MM.1S (cell line): Measurements from ENCODE around the gene NEK5.

Source experiments
- DNase-seq: peaks from one replicate; pipeline ENCODE4 v3.0.0-alpha.2; 2015
- H2AFZ ChIP-seq: fragments of 300-600 bp; sonication (generic); 2 replicates; pipeline ENCODE4 v1.6.0; 2016; ENCODE audit warnings: antibody characterized with exemption, low read length
- H3F3A ChIP-seq: fragments of 300-600 bp; sonication (generic); 2 replicates; pipeline ENCODE4 v1.6.1; 2016; ENCODE audit warnings: mild to moderate bottlenecking, antibody characterized with exemption, low read length, moderate library complexity, mixed read lengths; ENCODE audit not compliant: insufficient read depth
- H3K27ac ChIP-seq: fragments of 300-600 bp; sonication (generic); 2 replicates; pipeline ENCODE4 v1.5.1; 2016; ENCODE audit warnings: mild to moderate bottlenecking, low read length
- H3K27me3 ChIP-seq: fragments of 300-600 bp; sonication (generic); replicated peaks from 2 replicates; pipeline ENCODE4 v1.6.0; 2016; ENCODE audit warnings: low read length; ENCODE audit not compliant: insufficient read depth
- H3K36me3 ChIP-seq: fragments of 300-600 bp; sonication (generic); replicated peaks from 2 replicates; pipeline ENCODE4 v1.6.1; 2016; ENCODE audit warnings: mild to moderate bottlenecking, low read length, mixed read lengths; ENCODE audit not compliant: insufficient read depth
- H3K4me1 ChIP-seq: fragments of 300-600 bp; sonication (generic); 2 replicates; pipeline ENCODE4 v1.6.1; 2016; ENCODE audit warnings: low read length, mixed read lengths
- H3K4me2 ChIP-seq: fragments of 300-600 bp; sonication (generic); 2 replicates; pipeline ENCODE4 v1.6.0; 2016; ENCODE audit warnings: low read depth, low read length
- H3K4me3 ChIP-seq: fragments of 300-600 bp; sonication (generic); 2 replicates; pipeline ENCODE4 v1.5.1; 2016; ENCODE audit warnings: low read length, mixed read lengths
- H3K79me2 ChIP-seq: fragments of 300-600 bp; sonication (generic); 2 replicates; pipeline ENCODE4 v1.6.1; 2016; ENCODE audit warnings: mixed run types, low read length, mixed read lengths
- H3K9ac ChIP-seq: fragments of 300-600 bp; sonication (generic); 2 replicates; pipeline ENCODE4 v1.6.1; 2016; ENCODE audit warnings: low read length, mixed read lengths
- H3K9me2 ChIP-seq: fragments of 300-600 bp; sonication (generic); replicated peaks from 2 replicates; pipeline ENCODE4 v1.6.1; 2016; ENCODE audit warnings: mild to moderate bottlenecking, low read length, mixed read lengths; ENCODE audit not compliant: insufficient read depth
- H3K9me3 ChIP-seq: fragments of 300-600 bp; sonication (generic); replicated peaks from 2 replicates; pipeline ENCODE4 v1.6.1; 2016; ENCODE audit warnings: mild to moderate bottlenecking, low read length, mixed read lengths; ENCODE audit not compliant: insufficient read depth
- H4K20me1 ChIP-seq: fragments of 300-600 bp; sonication (generic); 2 replicates; pipeline ENCODE4 v1.6.1; 2016; ENCODE audit warnings: mild to moderate bottlenecking, low read length, moderate library complexity, mixed read lengths; ENCODE audit not compliant: insufficient read depth
- CTCF ChIP-seq: fragments of 300-600 bp; sonication (generic); IDR thresholded peaks from 2 replicates; pipeline ENCODE4 v1.5.1; 2016; ENCODE audit warnings: antibody characterized with exemption, low read length, mixed read lengths
- EZH2 ChIP-seq: fragments of 300-600 bp; sonication (generic); optimal IDR thresholded peaks from 2 replicates; pipeline ENCODE3; 2017; ENCODE audit warnings: low read depth, mild to moderate bottlenecking, antibody characterized with exemption, low read length, mixed read lengths
- EZH2phosphoT487 ChIP-seq: fragments of 300-600 bp; sonication (generic); IDR thresholded peaks from 2 replicates; pipeline ENCODE4 v1.6.1; 2018; ENCODE audit warnings: antibody characterized with exemption, low read length

NEK5 gene

GRCh38 chr13:52003541-52003940 lies 125.3 kb downstream of the NEK5 start:
- Histone ChIP-seq H3K4me1 (no peaks in the 10 kb centered on the region), H3K4me2 (no peak overlapping the region), H3K79me2 (no peaks in the 10 kb centered on the region), H3K9me2 (no peaks in the 10 kb centered on the region), H3K9me3 (no peaks in the 10 kb centered on the region), H3K27ac (no peak overlapping the region), H3F3A (no peaks in the 10 kb centered on the region), H4K20me1 (no peaks in the 10 kb centered on the region), H3K27me3 (no peaks in the 10 kb centered on the region), H3K36me3 (no peaks in the 10 kb centered on the region), H3K9ac (no peak overlapping the region), H2AFZ (no peak overlapping the region), H3K4me3 (no peak overlapping the region)
- DNase-seq, result no peak
- no peak for TF ChIP-seq EZH2
- no peak for TF ChIP-seq EZH2phosphoT487

GRCh38 chr13:52002361-52002760 lies 126.5 kb downstream of the NEK5 start:
- Histone ChIP-seq H4K20me1 (no peaks in the 10 kb centered on the region), H3K4me2 (no peak overlapping the region), H3K36me3 (no peaks in the 10 kb centered on the region), H3K9me2 (no peaks in the 10 kb centered on the region), H3K27ac (no peak overlapping the region), H3F3A (no peaks in the 10 kb centered on the region), H3K79me2 (no peaks in the 10 kb centered on the region), H3K9me3 (no peaks in the 10 kb centered on the region), H3K4me1 (no peaks in the 10 kb centered on the region), H3K4me3 (no peak overlapping the region), H3K27me3 (no peaks in the 10 kb centered on the region), H3K9ac (no peak overlapping the region), H2AFZ (no peak overlapping the region)
- no peak for TF ChIP-seq EZH2phosphoT487
- DNase-seq, result no peak

GRCh38 chr13:52001120-52001731 lies 127.6 kb downstream of the NEK5 start:
- no peak overlapping the region for H2AFZ ChIP-seq
- no peaks in the 10 kb centered on the region for H3K36me3 ChIP-seq
- H3K4me1 ChIP-seq, result no peaks in the 10 kb centered on the region
- H3K27ac ChIP-seq, result no peak overlapping the region
- H3K9ac ChIP-seq, result no peak overlapping the region
- H3K27me3 ChIP-seq, result no peaks in the 10 kb centered on the region
- peak; percentile 16 for DNase-seq
- no peaks in the 10 kb centered on the region for H3K9me2 ChIP-seq
- no peak overlapping the region for H3K4me3 ChIP-seq
- no peaks in the 10 kb centered on the region for H3K9me3 ChIP-seq
- H3K4me2 ChIP-seq, result no peak overlapping the region
- H4K20me1 ChIP-seq, result no peaks in the 10 kb centered on the region
- TF ChIP-seq CTCF (peak; percentile 53), EZH2 (no peak)
- H3K79me2 ChIP-seq, result no peaks in the 10 kb centered on the region
- no peaks in the 10 kb centered on the region for H3F3A ChIP-seq

- H3K4me2 ChIP-seq, result no peak overlapping the region
Measured at GRCh38 chr13:51999921-52000320, 129.0 kb downstream of the NEK5 start.

More at GRCh38 chr13:51999921-52000320, 129.0 kb downstream of the NEK5 start:
- no peaks in the 10 kb centered on the region for H3K9me2 ChIP-seq
- no peaks in the 10 kb centered on the region for H3K4me1 ChIP-seq
- H3K79me2 ChIP-seq, result no peaks in the 10 kb centered on the region
- TF ChIP-seq EZH2 (no peak), EZH2phosphoT487 (no peak), CTCF (no peak)
- no peak overlapping the region for H2AFZ ChIP-seq
- no peak overlapping the region for H3K9ac ChIP-seq
- H3K27me3 ChIP-seq, result no peaks in the 10 kb centered on the region
- no peaks in the 10 kb centered on the region for H3K36me3 ChIP-seq
- H4K20me1 ChIP-seq, result no peaks in the 10 kb centered on the region
- DNase-seq, result no peak
- H3K9me3 ChIP-seq, result no peaks in the 10 kb centered on the region
- no peak overlapping the region for H3K27ac ChIP-seq
- H3F3A ChIP-seq, result no peaks in the 10 kb centered on the region
- H3K4me3 ChIP-seq, result no peak overlapping the region
